ENCODE measurements around the gene KHDC1. TPM values are rescaled to one million over a fixed set of nuclear protein-coding genes. Genes with fewer than 3 reads are reported as not detected.

KHDC1 gene
- total and polyA plus RNA-seq, 4 donors, result 1.3 to 3.5 (median 2.5) TPM

DNA sequence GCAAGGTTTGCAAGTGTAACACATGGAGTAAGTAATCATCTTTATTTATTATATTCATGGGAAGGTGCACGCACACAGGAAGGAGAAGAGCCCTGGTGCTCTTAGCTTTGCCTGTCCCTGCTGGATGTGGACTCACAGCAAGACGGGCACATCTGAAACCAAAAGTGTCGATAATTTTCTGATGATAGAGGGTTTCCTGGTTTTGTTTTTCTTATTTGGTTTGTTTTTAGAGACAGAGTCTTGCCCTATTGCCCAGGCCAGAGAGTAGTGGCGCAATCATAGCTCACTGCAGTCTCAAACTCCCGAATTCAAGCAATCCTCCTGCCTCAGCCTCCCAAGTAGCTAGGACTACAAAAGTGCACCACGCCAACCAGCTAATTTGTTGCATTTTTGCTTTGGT is 29.9 kb downstream of the KHDC1 start:
- TF ChIP-seq, protein P1, sequence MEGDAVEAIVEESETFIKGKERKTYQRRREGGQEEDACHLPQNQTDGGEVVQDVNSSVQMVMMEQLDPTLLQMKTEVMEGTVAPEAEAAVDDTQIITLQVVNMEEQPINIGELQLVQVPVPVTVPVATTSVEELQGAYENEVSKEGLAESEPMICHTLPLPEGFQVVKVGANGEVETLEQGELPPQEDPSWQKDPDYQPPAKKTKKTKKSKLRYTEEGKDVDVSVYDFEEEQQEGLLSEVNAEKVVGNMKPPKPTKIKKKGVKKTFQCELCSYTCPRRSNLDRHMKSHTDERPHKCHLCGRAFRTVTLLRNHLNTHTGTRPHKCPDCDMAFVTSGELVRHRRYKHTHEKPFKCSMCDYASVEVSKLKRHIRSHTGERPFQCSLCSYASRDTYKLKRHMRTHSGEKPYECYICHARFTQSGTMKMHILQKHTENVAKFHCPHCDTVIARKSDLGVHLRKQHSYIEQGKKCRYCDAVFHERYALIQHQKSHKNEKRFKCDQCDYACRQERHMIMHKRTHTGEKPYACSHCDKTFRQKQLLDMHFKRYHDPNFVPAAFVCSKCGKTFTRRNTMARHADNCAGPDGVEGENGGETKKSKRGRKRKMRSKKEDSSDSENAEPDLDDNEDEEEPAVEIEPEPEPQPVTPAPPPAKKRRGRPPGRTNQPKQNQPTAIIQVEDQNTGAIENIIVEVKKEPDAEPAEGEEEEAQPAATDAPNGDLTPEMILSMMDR (IDR thresholded peaks at IDR 0.05; ENCODE audit: control extremely low read depth, extremely low read depth), result no peak
- Histone ChIP-seq H3K27ac (ENCODE audit: low read depth in 1 of 2, low read length in 1 of 2) (no peak overlapping the region), H3K9ac (ENCODE audit: insufficient read depth in 1 of 2, low read length in 2 of 2) (no peak overlapping the region), H3K4me1 (ENCODE audit: control insufficient read depth in 5 of 5, insufficient read depth in 5 of 5, low read length in 5 of 5) (no peaks in the 10 kb centered on the region), H3K27me3 (ENCODE audit: control insufficient read depth in 3 of 3, insufficient read depth in 3 of 3, low read length in 2 of 3) (no peaks in the 10 kb centered on the region), H3K36me3 (ENCODE audit: control insufficient read depth in 4 of 4, insufficient read depth in 4 of 4, low read length in 4 of 4) (no peaks in the 10 kb centered on the region), H3K4me3 (no peak overlapping the region), H3K9me3 (ENCODE audit: control insufficient read depth in 4 of 4, insufficient read depth in 3 of 4, low read length in 3 of 4) (no peaks in the 10 kb centered on the region)
- DNase-seq (no peak), ATAC-seq (ENCODE audit: insufficient read depth, low FRiP score) (no peak)
- WGBS, 2 donors, result 83 to 92% methylated on average over 6 of the region's 6 CpGs

DNA sequence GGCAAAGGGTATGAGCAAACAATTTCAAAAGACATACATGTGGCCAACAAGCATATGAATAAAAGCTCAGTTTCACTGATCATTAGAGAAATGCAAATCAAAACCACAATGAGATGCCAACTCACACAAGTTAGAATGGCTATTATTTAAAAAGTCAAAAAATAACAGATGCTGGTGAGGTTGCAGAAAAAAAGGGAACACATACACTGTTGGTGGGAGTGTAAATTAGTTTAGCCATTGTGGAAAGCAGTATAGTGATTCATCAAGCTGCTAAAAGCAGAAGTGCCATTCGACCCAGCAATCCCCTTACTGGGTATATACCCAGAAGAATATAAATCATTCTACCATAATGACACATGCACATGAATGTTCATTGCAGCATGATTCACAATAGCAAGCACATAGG is 31.0 kb downstream of the KHDC1 start:
- no peaks in the 10 kb centered on the region for H3K36me3 ChIP-seq (ENCODE audit: control insufficient read depth in 4 of 4, insufficient read depth in 4 of 4, low read length in 4 of 4)
- H3K4me3 ChIP-seq, result no peak overlapping the region
- H3K27me3 ChIP-seq (ENCODE audit: control insufficient read depth in 3 of 3, insufficient read depth in 3 of 3, low read length in 2 of 3), result no peaks in the 10 kb centered on the region
- no peak overlapping the region for H3K27ac ChIP-seq (ENCODE audit: low read depth in 1 of 2, low read length in 1 of 2)
- DNase-seq, result no peak
- no peak for ATAC-seq (ENCODE audit: insufficient read depth, low FRiP score)
- WGBS, 2 donors, result 27 to 51% methylated on average over 1 of the region's 1 CpG
- TF ChIP-seq, protein P1 (IDR thresholded peaks at IDR 0.05; ENCODE audit: control extremely low read depth, extremely low read depth), result no peak
- no peaks in the 10 kb centered on the region for H3K4me1 ChIP-seq (ENCODE audit: control insufficient read depth in 5 of 5, insufficient read depth in 5 of 5, low read length in 5 of 5)
- no peak overlapping the region for H3K9ac ChIP-seq (ENCODE audit: insufficient read depth in 1 of 2, low read length in 2 of 2)
- no peaks in the 10 kb centered on the region for H3K9me3 ChIP-seq (ENCODE audit: control insufficient read depth in 4 of 4, insufficient read depth in 3 of 4, low read length in 3 of 4)

DNA sequence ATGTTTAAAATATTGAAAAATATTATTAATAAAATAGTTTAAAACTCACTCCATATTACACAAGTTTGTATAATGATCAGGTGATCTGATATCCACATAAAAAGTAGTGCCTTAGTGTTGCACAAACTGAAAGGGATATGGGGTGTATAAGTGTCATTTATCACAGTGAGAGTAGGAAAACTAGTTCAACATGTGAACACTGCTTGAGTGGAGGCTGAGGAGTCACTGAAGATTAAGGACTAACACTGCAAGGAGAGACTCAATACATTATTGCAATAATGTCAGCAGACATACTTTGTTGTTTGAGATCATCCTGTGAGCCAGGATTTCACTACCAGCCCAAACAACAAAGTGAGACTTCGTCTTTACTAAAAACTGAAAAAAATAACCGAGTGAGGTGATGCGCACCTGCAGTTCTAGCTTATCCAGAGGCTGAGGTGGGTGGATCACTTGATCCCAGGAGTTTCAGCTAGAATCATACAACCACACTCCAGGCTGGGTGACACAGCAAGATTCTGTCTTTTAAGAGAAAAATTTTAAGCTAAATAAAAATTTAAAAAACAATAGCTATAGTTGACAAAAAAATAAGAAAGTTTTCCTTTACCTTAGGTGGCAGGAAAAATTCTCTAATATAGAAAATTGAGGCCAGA is 35.3 kb downstream of the KHDC1 start:
- ATAC-seq (ENCODE audit: insufficient read depth, low FRiP score) (no peak), DNase-seq (no peak)
- 82 to 87% methylated on average over 3 of the region's 3 CpGs for WGBS, 2 donors
- H3K9me3 ChIP-seq (ENCODE audit: control insufficient read depth in 4 of 4, insufficient read depth in 3 of 4, low read length in 3 of 4), result no peaks in the 10 kb centered on the region
- no peak overlapping the region for H3K9ac ChIP-seq (ENCODE audit: insufficient read depth in 1 of 2, low read length in 2 of 2)
- H3K4me1 ChIP-seq (ENCODE audit: control insufficient read depth in 5 of 5, insufficient read depth in 5 of 5, low read length in 5 of 5), result no peaks in the 10 kb centered on the region
- no peak overlapping the region for H3K4me3 ChIP-seq
- H3K27ac ChIP-seq (ENCODE audit: low read depth in 1 of 2, low read length in 1 of 2), result no peak overlapping the region
- TF ChIP-seq, protein P1 (IDR thresholded peaks at IDR 0.05; ENCODE audit: control extremely low read depth, extremely low read depth), result no peak
- no peaks in the 10 kb centered on the region for H3K27me3 ChIP-seq (ENCODE audit: control insufficient read depth in 3 of 3, insufficient read depth in 3 of 3, low read length in 2 of 3)
- H3K36me3 ChIP-seq (ENCODE audit: control insufficient read depth in 4 of 4, insufficient read depth in 4 of 4, low read length in 4 of 4), result no peaks in the 10 kb centered on the region

DNA sequence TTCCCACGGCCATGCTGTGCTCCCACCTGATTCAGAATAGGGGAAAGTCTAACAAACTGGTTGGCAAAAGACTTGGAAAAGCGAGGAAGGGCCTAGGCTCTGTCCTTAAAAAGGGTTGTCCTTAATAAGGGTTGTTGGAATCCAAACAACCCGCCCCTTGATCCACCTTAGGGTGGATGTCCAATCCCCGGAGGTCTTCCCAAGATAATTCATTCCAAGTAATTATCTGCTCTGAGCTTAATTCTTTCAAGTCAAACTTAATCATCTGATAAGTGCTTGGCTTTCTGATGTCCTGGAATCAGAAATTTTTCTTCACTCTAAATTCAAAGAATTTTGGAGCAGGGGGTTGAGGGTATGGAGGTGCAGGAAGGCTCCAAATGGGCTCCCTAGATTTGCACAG is 37.6 kb downstream of the KHDC1 start, which contains the start of gene KHDC1L:
KHDC1L (minus strand) TSS at position 101 of the 400 bp plus-strand sequence; CDS start at position 13, 88 bp downstream.
- no peak for DNase-seq
- no peak within 1 kb of the TSS for H3K9ac ChIP-seq (ENCODE audit: insufficient read depth in 1 of 2, low read length in 2 of 2)
- no peaks in the 10 kb centered on the region for H3K36me3 ChIP-seq (ENCODE audit: control insufficient read depth in 4 of 4, insufficient read depth in 4 of 4, low read length in 4 of 4)
- TF ChIP-seq, protein P1 (IDR thresholded peaks at IDR 0.05; ENCODE audit: control extremely low read depth, extremely low read depth), result no peak
- H3K27me3 ChIP-seq (ENCODE audit: control insufficient read depth in 3 of 3, insufficient read depth in 3 of 3, low read length in 2 of 3), result no peaks in the 10 kb centered on the region
- ATAC-seq (ENCODE audit: insufficient read depth, low FRiP score), result no peak
- no peak within 1 kb of the TSS for H3K27ac ChIP-seq (ENCODE audit: low read depth in 1 of 2, low read length in 1 of 2)
- no peaks in the 10 kb centered on the region for H3K9me3 ChIP-seq (ENCODE audit: control insufficient read depth in 4 of 4, insufficient read depth in 3 of 4, low read length in 3 of 4)
- WGBS, 2 donors, result 85 to 94% methylated on average over 4 of the region's 4 CpGs
- H3K4me1 ChIP-seq (ENCODE audit: control insufficient read depth in 5 of 5, insufficient read depth in 5 of 5, low read length in 5 of 5), result no peaks in the 10 kb centered on the region
- no peak within 1 kb of the TSS for H3K4me3 ChIP-seq
